DMS79 (cell line): ENCODE data around the gene ABCA8.
"Not testable (repeated sequence)": the region's sequence is repeated elsewhere in the genome, so short reads cannot be mapped to it uniquely, and the experiment has no call there.

Source experiments
- DNase-seq: peaks from one replicate; lab custom pipeline; 2025; lab: John Stamatoyannopoulos, UW

The ABCA8 gene, protein sequence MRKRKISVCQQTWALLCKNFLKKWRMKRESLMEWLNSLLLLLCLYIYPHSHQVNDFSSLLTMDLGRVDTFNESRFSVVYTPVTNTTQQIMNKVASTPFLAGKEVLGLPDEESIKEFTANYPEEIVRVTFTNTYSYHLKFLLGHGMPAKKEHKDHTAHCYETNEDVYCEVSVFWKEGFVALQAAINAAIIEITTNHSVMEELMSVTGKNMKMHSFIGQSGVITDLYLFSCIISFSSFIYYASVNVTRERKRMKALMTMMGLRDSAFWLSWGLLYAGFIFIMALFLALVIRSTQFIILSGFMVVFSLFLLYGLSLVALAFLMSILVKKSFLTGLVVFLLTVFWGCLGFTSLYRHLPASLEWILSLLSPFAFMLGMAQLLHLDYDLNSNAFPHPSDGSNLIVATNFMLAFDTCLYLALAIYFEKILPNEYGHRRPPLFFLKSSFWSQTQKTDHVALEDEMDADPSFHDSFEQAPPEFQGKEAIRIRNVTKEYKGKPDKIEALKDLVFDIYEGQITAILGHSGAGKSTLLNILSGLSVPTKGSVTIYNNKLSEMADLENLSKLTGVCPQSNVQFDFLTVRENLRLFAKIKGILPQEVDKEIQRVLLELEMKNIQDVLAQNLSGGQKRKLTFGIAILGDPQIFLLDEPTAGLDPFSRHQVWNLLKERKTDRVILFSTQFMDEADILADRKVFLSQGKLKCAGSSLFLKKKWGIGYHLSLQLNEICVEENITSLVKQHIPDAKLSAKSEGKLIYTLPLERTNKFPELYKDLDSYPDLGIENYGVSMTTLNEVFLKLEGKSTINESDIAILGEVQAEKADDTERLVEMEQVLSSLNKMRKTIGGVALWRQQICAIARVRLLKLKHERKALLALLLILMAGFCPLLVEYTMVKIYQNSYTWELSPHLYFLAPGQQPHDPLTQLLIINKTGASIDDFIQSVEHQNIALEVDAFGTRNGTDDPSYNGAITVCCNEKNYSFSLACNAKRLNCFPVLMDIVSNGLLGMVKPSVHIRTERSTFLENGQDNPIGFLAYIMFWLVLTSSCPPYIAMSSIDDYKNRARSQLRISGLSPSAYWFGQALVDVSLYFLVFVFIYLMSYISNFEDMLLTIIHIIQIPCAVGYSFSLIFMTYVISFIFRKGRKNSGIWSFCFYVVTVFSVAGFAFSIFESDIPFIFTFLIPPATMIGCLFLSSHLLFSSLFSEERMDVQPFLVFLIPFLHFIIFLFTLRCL (N-terminal part only)

DNA sequence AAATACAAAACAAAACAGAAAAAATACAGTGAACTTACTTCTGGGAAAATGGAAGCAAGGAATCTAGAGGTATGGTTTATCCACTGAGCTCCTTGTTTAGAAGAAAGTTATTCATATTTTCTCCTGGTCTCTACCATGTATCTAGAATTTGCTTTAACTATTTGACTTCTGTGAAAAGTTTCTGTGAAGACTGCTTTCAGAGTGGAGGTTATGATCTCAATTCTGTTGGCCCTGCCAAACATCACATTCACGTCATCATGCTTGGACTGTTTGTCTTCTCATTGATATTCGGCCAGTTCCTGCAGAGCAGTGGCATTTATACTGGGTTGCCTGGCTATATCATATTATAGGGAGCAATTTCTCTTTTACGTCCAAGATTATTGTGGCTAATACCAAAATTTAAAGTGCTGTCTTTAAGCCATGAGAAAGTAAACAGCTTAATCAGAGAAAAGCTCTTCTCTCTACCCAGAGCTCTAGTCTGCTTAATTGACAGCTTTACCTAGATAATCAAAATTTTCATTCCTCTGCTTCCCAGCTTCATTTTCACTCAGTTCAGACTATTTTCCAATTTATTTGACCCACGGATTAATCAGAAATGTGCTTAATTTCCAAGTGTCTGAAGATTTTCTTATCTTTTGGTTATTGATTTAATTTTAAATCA lies at the start of gene ABCA8:
Gene ABCA8, minus strand, starts transcription at position 212 of the 661 bp plus-strand sequence. CDS start 13,358 bp downstream, outside the sequence.
- no peak for DNase-seq

DNA sequence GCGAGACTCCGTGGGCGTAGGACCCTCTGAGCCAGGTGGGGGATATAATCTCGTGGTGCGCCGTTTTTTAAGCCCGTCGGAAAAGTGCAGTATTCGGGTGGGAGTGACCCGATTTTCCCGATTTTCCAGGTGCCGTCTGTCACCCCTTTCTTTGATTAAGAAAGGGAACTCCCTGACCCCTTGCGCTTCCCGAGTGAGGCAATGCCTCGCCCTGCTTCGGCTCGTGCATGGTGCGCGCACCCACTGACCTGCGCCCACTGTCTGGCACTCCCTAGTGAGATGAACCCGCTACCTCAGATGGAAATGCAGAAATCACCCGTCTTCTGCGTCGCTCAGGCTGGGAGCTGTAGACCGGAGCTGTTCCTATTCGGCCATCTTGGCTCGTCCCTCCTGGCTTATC lies 49.6 kb upstream of the ABCA8 start:
- not testable (repeated sequence) for DNase-seq

DNA sequence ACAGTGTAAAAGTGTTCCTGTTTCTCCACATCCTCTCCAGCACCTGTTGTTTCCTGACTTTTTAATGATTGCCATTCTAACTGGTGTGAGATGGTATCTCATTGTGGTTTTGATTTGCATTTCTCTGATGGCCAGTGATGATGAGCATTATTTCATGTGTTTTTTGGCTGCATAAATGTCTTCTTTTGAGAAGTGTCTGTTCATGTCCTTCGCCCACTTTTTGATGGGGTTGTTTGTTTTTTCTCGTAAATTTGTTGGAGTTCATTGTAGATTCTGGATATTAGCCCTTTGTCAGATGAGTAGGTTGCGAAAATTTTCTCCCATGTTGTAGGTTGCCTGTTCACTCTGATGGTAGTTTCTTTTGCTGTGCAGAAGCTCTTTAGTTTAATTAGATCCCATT lies 44.6 kb upstream of the ABCA8 start:
- DNase-seq: not testable (repeated sequence)

DNA sequence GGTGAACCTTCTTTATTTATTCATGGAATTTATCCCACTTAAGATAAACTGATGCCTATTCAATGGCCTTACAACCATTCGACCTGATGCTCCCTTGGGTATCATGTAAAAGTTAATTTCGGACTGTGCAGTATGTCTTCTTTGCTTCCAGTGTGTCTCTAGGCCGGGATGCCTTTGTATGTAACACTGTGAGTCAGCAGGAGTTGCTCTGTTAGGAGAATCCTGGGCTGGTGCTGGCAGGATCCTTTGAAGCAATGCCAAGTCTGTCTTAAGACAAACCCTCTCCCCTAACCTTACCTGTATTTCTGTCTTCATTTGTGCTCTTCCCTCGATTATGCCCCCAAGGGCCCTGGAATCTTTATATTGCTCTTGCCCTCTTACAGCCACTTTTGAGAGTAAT lies 37.9 kb upstream of the ABCA8 start:
- no peak for DNase-seq

DNA sequence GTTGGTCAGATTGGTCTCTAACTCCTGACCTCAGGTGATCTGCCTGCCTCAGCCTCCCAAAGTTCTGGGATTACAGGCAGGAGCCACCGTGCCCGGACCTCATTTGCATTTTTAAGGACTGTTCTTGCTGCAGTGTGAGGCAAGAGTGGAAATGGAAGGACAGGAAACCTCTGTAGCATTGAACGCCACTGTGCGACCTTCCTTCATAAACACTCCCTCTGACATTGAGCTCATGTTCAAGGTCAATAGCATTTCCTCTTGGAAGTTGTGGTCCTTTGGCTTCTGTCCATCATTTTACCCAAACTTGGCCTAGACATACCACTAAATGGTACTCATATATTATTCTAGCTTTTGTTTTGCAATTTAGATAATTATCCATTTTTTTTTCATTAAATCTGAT lies 32.8 kb upstream of the ABCA8 start:
- DNase-seq: no peak

DNA sequence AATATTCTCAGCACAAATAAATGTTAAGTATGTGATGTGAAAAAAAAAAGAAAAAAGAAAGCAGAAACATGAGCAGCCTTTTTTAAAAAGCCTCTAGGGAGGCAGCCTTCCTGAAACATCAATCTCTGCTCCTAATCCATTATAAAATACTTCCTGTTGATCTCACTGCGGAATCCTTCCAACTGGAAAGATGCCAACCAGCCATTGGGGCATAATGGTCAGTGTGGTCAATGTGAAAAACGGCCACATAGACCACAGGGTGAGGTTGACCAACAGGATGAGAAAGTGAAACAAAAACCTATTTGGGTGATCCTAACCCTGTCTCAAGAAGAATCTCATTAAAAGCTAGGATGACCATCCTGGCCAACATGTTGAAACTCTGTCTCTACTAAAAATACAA lies 26.1 kb upstream of the ABCA8 start:
- DNase-seq: no peak

DNA sequence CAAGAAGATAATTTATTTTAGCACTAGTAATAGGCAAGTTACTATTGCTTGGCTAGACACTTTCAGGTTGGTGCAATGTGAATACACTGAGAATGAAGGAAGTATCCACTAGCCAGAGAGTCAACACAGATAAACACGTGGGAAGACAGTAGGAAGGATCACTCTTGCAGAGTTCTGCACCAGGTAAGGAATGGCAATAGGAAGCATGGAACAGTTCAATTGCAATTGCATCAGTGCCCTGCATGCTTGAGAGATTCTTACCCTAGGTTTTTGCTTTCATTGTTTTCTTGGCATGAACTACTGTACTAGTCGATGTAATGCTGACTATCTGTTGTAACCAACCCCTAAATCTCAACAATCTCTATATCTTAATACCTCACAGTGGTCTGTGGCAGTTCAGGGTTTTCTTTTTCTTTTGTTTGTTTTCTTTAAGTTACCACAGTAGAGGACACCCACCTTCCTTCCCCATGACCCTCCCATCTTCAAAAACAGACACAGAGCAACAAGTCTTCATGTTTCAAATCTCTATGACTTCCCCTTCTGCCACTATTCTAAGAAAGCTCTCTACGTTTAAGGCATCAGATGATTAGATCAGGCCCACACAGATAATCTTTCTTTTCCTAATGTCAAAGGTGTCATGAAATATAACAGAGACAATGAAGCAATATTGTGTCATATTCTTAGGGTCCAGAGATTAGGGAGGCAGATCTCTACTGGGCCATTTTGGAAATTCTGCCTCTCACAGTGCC lies 18.1 kb upstream of the ABCA8 start:
- no peak for DNase-seq

DNA sequence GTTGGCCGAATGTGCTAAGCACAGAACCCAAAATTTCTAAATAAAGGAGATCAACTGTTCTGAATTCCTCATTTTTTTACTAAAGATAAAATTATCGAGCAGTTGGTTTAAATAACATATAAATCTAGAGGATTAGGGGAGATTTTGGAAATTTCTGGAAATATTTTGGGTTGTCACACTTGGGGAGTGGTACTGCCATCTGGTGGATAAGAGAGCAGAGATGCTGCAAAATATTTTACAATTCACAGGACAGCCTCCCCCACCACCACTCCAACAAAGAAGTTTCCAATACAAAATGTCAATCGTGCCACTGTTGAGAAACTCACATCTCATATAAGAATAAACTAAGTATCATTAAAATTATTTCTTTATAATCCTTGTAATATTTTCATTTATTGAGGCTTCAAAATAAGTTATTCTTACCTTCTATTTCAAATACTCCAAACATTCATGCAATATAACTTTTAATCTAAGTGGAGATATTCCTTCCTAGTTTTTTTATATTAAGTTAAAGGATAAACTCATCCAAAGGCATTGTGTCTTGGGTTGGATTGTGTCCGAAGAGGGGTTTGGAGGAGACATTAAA lies 17.0 kb upstream of the ABCA8 start:
- DNase-seq: no peak

DNA sequence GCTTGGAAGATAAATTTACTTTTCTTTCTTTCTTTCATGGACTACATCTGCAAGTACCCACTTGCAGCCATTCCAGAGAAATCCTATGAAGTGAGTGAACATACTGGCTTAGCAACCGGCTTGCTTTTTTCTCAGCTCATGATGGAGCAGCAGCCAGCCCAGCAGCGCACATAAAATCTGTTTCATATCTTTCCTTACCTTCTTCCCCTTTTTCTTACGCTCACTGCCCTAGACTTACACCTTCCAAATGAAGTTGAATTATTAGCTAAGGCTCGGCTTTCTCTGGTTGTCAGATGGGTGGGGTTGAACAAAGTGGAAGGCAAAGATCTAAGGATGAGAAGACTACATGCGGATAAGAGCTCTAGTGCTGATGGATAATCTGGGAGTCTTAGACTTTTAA lies 13.9 kb upstream of the ABCA8 start:
- DNase-seq: no peak

DNA sequence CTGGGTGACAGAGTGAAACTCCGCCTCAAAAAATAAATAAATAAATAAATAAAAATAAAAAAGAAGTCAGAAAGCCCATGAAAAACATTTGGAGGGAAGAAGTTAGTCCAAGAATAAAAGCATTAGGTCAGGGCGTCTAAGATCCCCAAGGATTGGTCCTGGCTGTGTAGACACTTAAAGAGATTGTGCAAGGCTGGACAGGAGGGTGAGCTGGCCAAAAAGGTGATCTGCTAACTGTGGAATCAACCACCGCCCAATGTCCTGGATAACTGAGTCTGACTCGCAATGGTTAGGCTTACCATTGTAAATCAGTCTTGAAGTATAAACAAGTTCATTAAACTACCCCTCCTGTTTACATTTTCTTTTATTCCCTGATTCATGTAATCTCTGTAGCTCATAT lies 8.8 kb upstream of the ABCA8 start:
- DNase-seq: no peak

DNA sequence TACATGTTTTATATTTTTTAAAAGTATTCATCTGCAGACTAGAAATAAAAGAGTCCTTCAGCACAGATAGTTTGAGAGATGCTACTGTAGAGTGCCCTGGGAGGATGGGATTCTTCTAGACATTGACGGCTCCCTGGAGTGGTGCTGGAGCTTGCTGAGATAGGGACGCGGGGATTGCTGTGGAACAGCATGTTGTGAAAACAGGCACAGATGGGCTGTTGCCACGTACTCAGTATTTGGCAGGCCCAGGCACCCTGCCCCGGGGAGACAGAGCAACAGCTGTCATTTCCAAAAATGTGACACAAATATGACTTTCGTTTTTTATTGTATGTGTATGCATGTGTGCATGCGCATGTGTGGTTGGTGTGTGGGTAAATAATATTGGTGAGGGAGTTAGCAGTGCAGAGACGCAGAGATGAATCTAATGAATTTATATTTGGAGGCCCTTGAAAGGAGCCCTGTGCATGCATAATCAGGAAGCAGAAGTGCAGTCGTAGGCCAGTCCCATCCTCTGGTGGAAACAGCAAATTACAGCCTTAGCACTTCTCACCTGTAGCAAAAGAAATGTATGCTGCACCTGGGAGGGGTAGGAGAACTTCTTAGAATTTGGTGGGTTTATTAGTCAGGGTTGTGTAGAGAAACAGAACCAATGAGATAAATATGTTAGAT lies 6.2 kb upstream of the ABCA8 start:
- DNase-seq: no peak

DNA sequence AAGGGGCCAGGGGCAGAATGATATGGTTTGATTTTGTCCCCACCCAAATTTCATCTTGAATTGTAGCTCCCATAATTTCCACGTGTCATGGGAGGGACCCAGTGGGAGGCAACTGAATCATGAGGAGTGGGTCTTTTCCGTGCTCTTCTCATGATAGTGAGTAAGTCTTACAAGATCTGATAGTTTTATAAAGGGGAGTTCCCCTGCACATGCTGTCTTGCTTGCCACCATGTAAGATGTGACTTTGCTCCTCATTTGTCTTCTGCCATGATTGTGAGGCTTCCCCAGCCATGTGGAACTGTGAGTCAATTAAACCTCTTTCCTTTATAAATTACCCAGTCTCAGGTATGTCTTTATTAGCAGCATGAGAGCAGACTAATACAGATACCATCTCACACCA lies 3.9 kb upstream of the ABCA8 start:
- not testable (repeated sequence) for DNase-seq

DNA sequence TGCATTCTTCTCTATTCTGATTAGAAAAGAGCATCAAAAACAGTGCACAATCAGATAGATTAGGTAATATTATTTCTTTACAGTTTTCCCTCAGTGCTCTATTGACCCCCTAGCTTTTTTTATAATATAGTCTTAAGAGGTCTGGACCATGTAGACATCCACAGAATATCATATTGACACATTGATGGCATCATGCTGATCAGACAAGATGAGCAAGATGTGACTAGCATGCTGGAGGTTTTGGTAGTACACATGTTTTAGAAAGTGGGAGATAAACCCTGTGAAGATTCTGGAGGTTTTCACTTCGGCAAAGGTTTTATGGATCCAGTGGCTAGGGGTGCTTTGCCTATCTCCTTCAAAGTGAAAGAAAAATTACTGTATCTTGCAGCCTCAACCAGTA lies 2.8 kb upstream of the ABCA8 start:
- DNase-seq: no peak

DNA sequence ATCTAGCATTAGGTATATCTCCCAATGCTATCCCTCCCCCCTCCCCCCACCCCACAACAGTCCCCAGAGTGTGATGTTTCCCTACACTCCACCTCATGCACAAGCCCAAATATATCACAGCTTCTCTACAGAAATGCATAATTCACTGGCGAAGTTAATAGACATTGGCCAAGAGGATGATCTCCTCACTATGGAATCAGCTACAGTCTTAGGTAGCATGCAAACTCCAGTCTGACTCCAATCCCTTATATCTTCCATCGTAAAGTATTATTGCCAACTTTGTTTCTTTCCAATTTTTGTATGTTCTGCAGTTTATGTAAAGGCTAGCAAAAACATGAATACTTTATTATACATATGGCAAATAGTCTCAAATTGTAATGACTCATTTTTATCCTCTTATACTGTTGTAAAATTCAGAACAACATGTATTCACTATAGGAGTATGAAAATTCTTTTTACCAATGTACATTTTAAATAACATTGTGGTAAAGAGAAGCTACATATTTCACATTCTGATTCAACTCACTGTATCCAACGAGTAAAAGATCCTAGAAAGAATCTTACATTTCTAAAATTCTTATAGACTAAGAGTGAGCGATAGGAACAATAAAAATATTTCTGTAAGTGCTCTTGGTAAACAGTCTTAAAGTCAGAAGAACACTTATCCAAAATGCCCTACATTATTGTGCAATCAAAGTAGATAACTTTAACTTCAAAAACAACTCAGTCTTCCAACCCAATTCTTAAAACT lies 871 bp downstream of the ABCA8 start:
- DNase-seq: no peak

DNA sequence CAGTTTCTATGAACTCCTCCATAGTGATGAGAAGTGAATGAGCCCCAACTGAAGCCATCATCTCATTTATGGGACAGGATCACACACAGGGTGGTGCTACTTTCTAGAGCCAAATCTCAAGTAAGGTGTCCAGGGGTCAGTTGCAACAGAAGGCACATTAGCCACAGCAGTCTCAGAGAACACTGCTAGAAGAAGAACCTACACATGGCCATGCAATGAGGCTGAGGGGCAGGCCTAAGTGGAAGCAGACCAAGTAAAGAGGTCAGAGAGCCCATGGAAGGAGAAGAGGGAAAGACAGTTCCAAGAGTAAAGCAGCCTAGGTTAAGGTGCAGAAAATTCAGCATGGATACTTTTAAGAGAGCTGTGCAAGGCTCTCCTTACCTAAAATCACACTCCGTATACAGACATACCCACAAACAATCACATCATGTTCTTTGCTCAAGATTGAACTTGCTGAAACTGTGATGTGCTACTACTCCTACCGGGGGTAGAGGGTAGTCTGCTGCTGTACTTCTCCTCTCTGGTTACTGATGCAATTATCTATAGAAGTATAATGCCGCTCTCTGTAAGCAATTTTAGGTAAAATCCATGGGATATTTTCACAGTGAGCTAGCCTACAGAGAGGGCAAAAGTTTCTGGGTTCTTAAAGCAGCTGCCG lies 1.7 kb downstream of the ABCA8 start:
- no peak for DNase-seq

DNA sequence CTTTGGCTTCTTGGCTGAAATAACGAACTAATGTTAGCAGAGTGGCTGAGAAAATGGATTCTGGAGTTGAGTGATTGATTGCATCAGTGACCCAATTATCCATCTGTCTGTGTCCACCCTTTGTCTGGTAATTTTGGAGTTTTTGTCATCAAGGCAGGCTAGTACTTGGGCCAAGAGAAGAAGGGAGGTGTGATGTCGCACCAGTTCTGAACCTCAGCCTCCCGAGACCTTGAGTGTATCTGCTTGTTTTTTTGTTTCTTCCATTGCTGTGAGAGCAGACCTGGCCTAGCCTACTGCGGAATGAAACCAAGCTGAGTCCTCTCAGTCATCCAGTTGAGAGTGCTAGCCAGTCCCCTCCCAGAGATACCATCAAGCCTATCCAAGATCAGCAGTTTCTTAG lies 4.5 kb downstream of the ABCA8 start:
- no peak for DNase-seq

DNA sequence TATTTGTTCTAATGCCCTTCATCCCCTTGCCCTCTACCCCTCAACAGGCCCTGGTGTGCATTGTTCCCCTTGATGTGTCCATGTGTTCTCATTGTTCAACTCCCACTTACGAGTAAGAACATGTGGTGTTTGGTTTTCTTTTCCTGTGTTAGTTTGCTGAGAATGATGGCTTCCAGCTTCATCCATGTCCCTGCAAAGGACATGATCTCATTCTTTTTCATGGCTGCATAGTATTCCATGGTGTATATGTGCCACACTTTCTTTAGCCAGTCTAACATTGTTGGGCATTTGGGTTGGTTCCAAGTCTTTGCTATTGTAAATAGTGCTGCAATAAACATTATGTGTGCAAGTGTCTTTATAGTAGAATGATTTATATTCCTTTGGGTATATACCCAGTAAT lies 7.3 kb downstream of the ABCA8 start:
- DNase-seq: not testable (repeated sequence)

DNA sequence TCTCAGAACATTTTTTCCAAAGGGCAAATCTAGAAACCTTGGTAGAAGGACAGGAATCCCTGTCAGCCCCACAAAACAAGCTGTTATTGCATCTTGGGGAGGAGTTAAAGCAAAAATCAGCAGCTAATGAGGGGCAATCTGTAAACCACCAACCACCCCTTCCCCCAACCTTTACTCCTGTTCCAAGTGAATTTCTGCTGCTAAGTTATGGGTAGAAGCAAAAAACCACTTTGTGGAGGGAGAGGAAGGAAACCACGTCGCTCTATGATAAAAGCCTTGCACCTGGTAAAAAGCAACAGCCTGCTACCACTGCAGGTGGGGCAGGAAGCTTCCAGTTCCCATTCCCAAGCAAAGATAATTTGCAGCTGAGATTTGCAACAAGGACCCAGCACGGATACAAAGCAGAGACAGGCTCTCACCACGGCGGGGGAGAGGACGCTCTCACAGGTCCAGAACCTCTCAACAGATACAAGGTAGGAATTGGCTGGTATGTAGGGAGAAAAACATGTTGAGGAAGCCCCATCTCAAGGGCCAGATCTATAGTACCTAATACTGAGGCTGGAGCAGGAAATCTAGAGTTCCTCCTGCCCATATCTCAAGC lies 10.7 kb downstream of the ABCA8 start:
- no peak for DNase-seq

DNA sequence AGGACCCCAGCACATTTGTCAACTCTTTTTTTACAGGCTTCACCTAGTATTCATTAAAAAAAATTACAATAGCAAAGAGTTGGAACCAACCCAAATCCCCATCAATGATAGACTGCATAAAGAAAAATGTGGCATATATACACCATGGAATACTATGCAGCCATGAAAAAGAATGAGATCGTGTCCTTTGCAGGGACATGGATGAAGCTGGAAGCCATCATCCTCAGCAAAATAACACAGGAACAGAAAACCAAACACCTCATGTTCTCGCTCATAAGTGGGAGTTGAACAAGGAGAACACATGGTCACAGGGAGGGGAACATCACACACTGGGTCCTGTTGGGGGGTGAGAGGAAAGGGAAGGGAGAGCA lies 11.4 kb downstream of the ABCA8 start:
- not testable (repeated sequence) for DNase-seq
